ENCODE measurements around the gene ANO4.

DNA sequence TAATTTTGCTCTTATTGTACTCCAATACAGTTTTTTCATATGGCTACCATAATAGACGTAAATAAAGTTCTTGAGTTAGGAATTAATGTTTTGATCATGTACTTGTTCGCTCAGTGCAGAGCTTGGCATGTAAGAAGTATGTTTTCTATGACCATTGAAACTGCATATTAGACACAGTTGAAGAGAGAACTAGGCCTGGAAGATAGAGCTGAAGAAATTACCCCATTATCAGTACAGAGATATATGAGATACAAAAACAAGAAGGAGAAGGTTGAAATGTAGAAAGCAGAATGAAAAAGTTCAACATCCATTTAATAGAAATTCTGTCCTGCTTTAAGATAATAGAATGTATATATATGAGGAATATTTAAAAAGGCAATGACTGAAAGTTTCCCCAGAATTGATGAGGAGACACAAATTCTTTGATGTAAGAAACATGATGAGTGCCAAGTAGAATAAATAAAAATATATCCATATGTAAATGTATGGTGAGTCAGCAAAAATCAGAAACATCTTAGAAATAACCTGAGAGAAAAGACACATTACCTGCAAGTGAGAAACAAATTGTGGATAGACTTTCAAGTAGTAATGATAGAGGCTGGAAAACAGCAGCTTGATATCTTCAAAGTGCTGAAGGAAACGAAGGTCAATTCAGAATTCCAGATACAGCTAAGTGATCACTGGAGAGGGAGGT is 49.1 kb upstream of the ANO4 start:
- TF ChIP-seq POLR2A (IDR thresholded peaks at IDR 0.05) (no peak), POLR2AphosphoS5 (IDR thresholded peaks at IDR 0.05) (no peak)
- TF ChIP-seq, protein P1, sequence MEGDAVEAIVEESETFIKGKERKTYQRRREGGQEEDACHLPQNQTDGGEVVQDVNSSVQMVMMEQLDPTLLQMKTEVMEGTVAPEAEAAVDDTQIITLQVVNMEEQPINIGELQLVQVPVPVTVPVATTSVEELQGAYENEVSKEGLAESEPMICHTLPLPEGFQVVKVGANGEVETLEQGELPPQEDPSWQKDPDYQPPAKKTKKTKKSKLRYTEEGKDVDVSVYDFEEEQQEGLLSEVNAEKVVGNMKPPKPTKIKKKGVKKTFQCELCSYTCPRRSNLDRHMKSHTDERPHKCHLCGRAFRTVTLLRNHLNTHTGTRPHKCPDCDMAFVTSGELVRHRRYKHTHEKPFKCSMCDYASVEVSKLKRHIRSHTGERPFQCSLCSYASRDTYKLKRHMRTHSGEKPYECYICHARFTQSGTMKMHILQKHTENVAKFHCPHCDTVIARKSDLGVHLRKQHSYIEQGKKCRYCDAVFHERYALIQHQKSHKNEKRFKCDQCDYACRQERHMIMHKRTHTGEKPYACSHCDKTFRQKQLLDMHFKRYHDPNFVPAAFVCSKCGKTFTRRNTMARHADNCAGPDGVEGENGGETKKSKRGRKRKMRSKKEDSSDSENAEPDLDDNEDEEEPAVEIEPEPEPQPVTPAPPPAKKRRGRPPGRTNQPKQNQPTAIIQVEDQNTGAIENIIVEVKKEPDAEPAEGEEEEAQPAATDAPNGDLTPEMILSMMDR (IDR thresholded peaks at IDR 0.05) = no peak

Measured in stomach (tissue), 4 donors.